IPS-11a (cell line): ENCODE data around the gene FMNL1.

Experiments used
- H3K4me3 ChIP-seq: one replicate; pipeline ENCODE4 v1.5.1; 2013; ENCODE audit warnings: low read depth, low read length, control low read depth

FMNL1 gene

GRCh38 chr17:45222996-45223538, 1.4 kb downstream of the FMNL1 start:
- no peak overlapping the region for H3K4me3 ChIP-seq

DNA sequence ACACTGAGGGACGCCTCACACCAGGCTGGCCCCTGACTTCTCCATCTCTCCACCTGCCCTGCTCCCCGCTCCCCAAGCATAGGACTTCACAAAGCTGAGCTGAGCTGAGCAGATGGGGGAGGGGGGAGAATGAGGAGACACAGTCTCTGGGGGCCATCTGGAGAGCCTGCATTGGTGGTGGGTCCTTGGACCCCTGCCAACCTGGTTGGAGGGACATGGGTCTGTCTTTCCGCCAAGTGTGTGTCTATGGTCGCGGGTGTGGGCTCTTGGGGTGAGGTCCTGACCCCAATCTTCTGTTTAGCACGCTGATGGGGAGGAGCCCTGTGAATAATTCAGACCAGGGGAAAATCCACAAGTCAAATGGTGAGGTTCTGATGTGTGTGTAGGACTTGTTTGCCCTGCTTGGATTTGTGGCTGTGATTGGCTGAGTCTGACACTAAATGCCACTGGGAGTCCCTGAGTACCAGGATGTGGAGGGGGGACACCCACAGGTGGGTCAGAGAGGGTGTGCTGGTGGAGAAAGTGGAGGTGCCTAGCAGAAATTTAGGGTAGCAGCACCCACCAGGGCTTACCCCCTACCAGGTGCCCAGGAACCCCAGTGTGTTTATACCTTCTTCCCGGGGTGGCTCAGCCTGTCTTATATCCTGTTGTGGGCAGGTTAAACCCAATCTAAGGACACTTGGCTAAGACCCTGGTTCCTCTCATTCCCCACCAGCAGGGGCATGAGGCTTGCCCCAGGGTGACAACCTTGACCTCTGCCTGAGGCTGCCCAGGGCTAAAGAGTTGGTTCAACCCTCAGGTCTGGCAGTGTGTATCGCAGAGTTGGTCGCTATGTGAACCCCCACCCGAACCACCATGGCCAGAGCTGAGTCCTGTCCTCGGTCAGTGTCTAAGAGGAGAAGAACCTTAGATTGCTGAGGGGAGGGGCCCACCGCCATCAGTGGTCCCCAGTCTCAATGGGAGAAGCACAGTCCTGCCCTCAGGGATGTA, 2.1 kb downstream of the FMNL1 start:
- H3K4me3 ChIP-seq = no peak overlapping the region

- H3K4me3 ChIP-seq = no peak overlapping the region
Measured at GRCh38 chr17:45224671-45225050, 3.0 kb downstream of the FMNL1 start.

GRCh38 chr17:45225051-45225700, 3.5 kb downstream of the FMNL1 start:
- H3K4me3 ChIP-seq = no peak overlapping the region

GRCh38 chr17:45225964-45226530, 4.4 kb downstream of the FMNL1 start:
- H3K4me3 ChIP-seq = no peak overlapping the region

GRCh38 chr17:45226576-45226975, 4.9 kb downstream of the FMNL1 start:
- H3K4me3 ChIP-seq = no peak overlapping the region

GRCh38 chr17:45227101-45227925, 5.6 kb downstream of the FMNL1 start:
- no peak overlapping the region for H3K4me3 ChIP-seq

GRCh38 chr17:45227926-45228762, 6.5 kb downstream of the FMNL1 start:
- H3K4me3 ChIP-seq = no peak overlapping the region

DNA sequence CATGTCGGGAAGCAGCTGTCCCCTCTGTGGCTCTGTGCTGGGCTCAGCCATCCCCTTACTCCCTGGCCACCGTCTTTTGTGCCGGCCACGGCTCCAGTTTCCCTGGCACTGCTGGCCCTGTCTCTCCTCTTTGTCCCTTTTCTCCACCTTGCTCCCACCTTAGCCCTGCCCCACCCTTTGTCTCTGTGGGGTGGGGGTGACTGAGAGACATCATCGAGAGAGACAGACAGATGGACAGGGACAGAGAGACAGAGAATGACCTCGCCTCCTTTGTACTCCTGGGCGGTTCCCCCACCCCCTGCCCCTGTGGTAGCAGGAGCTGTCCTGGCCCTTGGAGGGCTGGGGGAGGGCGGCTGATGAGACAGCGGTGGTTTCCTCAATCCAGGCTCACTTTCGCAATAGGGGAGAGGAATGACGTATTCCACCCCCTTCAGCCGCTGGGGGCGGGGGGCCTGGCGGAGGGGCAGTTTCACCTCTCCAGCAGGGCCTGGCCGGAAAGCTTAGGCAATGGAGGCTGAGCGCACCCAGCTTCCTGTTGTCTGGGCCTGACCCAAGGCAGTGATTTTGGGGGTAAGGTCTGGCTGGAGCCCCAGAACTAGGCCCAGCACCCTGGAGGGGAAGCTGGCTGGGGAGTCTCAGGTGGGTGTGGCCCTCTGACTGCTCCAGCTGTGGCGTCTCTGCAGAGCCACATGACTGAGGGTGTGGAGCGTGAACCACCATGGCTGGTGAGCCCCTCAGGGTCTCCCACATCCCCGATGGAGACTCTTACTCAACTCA, 7.3 kb downstream of the FMNL1 start:
- no peak overlapping the region for H3K4me3 ChIP-seq

DNA sequence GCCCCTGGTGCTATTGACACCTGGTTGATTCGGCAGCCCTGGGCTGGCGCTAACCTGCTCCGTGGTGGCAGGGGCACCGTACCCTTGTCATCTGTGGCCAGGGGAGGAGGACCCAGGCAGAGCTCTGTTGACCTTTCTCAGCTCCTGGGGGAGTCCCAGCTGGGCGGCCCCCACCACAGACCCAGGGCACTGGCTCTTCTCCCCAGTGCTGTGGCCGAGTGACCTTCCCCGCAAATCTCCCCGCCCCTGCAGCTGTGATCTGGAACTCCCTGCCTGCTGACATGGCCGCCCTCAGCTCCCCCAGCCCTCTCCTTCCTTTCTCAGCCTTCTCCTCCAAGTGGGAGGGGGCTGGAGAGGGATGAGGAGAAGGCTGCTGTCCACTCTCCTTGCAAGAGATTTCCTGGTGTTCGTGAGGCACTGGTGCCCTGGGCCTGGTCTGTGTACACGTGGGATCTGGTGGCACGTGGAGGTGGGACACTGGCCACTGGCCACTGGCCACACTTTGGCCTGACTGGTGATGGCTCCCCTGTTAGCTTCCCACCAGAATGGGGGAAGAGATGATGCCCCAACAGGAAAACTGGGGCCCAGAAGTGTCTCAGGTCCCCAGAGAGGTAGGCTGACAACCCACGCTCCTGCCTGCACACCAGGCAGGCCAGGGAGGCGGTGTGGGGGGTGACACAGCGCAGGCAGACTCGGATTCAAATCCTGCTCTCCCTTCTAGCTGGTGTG, 8.2 kb downstream of the FMNL1 start:
- no peak overlapping the region for H3K4me3 ChIP-seq

- no peak overlapping the region for H3K4me3 ChIP-seq
Measured at GRCh38 chr17:45230410-45230786, 8.7 kb downstream of the FMNL1 start.

DNA sequence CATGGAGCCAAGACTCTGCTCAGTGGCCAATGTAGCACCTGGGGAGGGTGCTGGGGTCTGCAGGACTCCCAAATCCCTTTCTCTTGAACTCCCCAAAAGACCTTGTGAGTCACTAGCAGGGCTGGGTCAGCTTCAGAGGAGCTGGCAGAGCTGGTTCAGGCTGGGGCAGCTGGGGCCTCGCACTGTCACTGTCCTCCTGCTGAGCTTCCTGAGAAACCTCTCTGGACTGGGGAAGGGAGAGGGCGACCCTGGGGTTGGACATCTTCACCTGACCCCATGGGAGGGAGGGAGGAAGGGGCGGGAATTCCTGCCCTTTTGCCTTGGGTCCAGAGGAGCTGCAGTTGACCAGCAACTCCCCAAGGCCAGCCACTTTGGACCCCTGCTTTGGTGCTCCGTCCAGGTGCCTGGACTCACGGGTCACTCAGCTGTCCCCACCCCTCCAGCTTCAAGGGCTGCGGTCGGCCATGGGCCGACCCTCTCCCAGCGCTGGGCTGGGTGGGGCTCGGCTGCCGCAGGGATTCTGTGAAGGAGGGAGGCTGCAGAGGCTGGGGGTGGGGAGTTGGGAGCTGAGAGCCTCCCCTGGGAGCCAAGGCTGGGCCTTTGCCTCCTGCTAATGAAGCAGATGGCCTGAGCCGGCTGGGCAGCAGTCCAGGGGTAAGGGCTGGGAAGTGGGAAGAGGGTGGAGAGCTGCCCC, 9.2 kb downstream of the FMNL1 start:
- H3K4me3 ChIP-seq = no peak overlapping the region

GRCh38 chr17:45231481-45232116, 9.9 kb downstream of the FMNL1 start:
- H3K4me3 ChIP-seq = no peak overlapping the region

- H3K4me3 ChIP-seq = no peak overlapping the region
Measured at GRCh38 chr17:45232514-45233422, 11.1 kb downstream of the FMNL1 start.

GRCh38 chr17:45233423-45233924, 11.8 kb downstream of the FMNL1 start:
- H3K4me3 ChIP-seq = no peak overlapping the region
